ENCODE results near the gene CNIH2. TPM values are rescaled to one million over a fixed set of nuclear protein-coding genes. Genes with fewer than 3 reads are reported as not detected.

CNIH2 gene
- total and polyA plus RNA-seq, 9 of the 15 experiments (the other 6 are each of a cell fraction or from before 2014, with no cell fraction given), result 0.26 to 0.89 (median 0.40) TPM; not detected in 4

GRCh38 chr11:66282468-66283455, 4.8 kb downstream of the CNIH2 start (continued):
- peak; percentile 79 for TF ChIP-seq ZBTB40 (IDR thresholded peaks at IDR 0.05)
- no peak for TF ChIP-seq ZBTB40 (CRISPR knock-in tag; IDR thresholded peaks at IDR 0.05)
- no peak for TF ChIP-seq RBM34 (IDR thresholded peaks at IDR 0.05; ENCODE audit: borderline replicate concordance, insufficient read depth, low read length)
- TF ChIP-seq DEAF1 (CRISPR knock-in tag; IDR thresholded peaks at IDR 0.05), result peak; percentile 71
- peak; percentile 78 to 99 for TF ChIP-seq RCOR1 (IDR thresholded peaks at IDR 0.05; ENCODE audit: borderline replicate concordance in 1 of 2, low read depth in 2 of 2, low read length in 2 of 2)
- TF ChIP-seq SIN3A (IDR thresholded peaks at IDR 0.05; ENCODE audit: borderline replicate concordance in 2 of 2, control insufficient read depth in 1 of 2, low read depth in 2 of 2, low read length in 2 of 2), result 0 out of 4 replicates have a peak, but pooled peaks of 1 of the 2 experiments have one; percentile 54
- no peak for TF ChIP-seq DDX20 (tag; IDR thresholded peaks at IDR 0.05; ENCODE audit: low read depth)

Measured in K562 (cell line).